Fibroblast of lung (primary cell): ENCODE measurements around the gene RINL. TPM values are rescaled to one million over a fixed set of nuclear protein-coding genes. Genes with fewer than 3 reads are reported as not detected.

Source experiments
- DNase-seq, 2 donors: peaks; one replicate each; pipeline versions ENCODE4 v3.0.0 to v3.0.0-alpha.2; 2010; ENCODE audit warnings: low read depth in 2 of 2
- H2AFZ ChIP-seq: 2 replicates; pipeline ENCODE4 v1.5.1; 2012; ENCODE audit warnings: low read length, control low read depth, inconsistent platforms
- H3K27ac ChIP-seq: 2 replicates; pipeline ENCODE4 v1.5.1; 2011; ENCODE audit warnings: low read length, control low read depth; ENCODE audit not compliant: insufficient read depth
- H3K27me3 ChIP-seq: 2 replicates; pipeline ENCODE4 v1.5.1; 2011; ENCODE audit warnings: mild to moderate bottlenecking, low read length; ENCODE audit not compliant: control insufficient read depth, insufficient read depth
- H3K36me3 ChIP-seq: 2 replicates; pipeline ENCODE4 v1.5.1; 2011; ENCODE audit warnings: low read length; ENCODE audit not compliant: control insufficient read depth, insufficient read depth
- H3K4me1 ChIP-seq: 2 replicates; pipeline ENCODE4 v1.5.1; 2011; ENCODE audit warnings: low read length; ENCODE audit not compliant: control insufficient read depth, insufficient read depth; ENCODE audit errors: extremely low read depth
- H3K4me2 ChIP-seq: 2 replicates; pipeline ENCODE4 v1.5.1; 2011; ENCODE audit warnings: low read length, control low read depth; ENCODE audit not compliant: insufficient read depth; ENCODE audit errors: extremely low read depth
- H3K4me3 ChIP-seq, 4 experiments: fragments of 200-600 bp in 1 of 4; sonication (generic) in 1 of 4; replicated peaks in 1 of 4; 2 replicates each; pipeline ENCODE4 v1.5.1; 2011 to 2016; ENCODE audit warnings: low read length in 4 of 4, low read depth in 3 of 4, mild to moderate bottlenecking in 3 of 4, control low read depth in 2 of 4, inconsistent platforms in 1 of 4, mixed read lengths in 1 of 4; ENCODE audit not compliant: insufficient read depth in 1 of 4; ENCODE audit errors: control extremely low read depth in 1 of 4
- H3K79me2 ChIP-seq: 2 replicates; pipeline ENCODE4 v1.5.1; 2012; ENCODE audit warnings: mild to moderate bottlenecking, low read length, inconsistent platforms; ENCODE audit not compliant: control insufficient read depth, insufficient read depth
- H3K9ac ChIP-seq: 2 replicates; pipeline ENCODE4 v1.5.1; 2011; ENCODE audit warnings: mild to moderate bottlenecking, low read length, control low read depth; ENCODE audit not compliant: insufficient read depth
- H3K9me3 ChIP-seq: 2 replicates; pipeline ENCODE4 v1.5.1; 2012; ENCODE audit warnings: low read depth, low read length; ENCODE audit not compliant: control insufficient read depth, insufficient read depth
- H4K20me1 ChIP-seq: 2 replicates; pipeline ENCODE4 v1.5.1; 2011; ENCODE audit warnings: low read length; ENCODE audit not compliant: control insufficient read depth, insufficient read depth; ENCODE audit errors: extremely low read depth
- EZH2 ChIP-seq: IDR thresholded peaks from 2 replicates; pipeline ENCODE4 v1.5.1; 2012; ENCODE audit warnings: low read length, control low read depth, mild to moderate bottlenecking; ENCODE audit errors: missing control alignments
- polyA plus RNA-seq, 2 donors: library from polyadenylated mRNA; depleted of rRNA in 1 of 2; stranded (reverse) in 1 of 2; unstranded in 1 of 2; fragments of >200 nt; gene quantifications; 2 replicates each; pipeline ENCODE4 v1.2.1, GENCODE V29; 2011 to 2012; ENCODE audit warnings: missing spikeins in 1 of 2
- total RNA-seq: library from RNA; depleted of rRNA; stranded (reverse); fragments of >200 nt; gene quantifications from 2 replicates; pipeline ENCODE4 v1.2.1, GENCODE V29; 2014
- TF ChIP-seq, protein P1 (sequence below), 2 donors: IDR thresholded peaks in 1 of 2; conservative IDR thresholded peaks in 1 of 2; 1 replicate in 1 of 2; 2 replicates in 1 of 2; pipeline ENCODE4 v1.5.1; 2011 to 2012; ENCODE audit warnings: low read length in 2 of 2, control low read depth in 1 of 2, inconsistent platforms in 1 of 2, low read depth in 1 of 2, mild to moderate bottlenecking in 1 of 2

The RINL gene
- total and polyA plus RNA-seq, 2 donors (not counting 1 experiment from before 2014, with no cell fraction given): 0.59 to 3.5 TPM

DNA sequence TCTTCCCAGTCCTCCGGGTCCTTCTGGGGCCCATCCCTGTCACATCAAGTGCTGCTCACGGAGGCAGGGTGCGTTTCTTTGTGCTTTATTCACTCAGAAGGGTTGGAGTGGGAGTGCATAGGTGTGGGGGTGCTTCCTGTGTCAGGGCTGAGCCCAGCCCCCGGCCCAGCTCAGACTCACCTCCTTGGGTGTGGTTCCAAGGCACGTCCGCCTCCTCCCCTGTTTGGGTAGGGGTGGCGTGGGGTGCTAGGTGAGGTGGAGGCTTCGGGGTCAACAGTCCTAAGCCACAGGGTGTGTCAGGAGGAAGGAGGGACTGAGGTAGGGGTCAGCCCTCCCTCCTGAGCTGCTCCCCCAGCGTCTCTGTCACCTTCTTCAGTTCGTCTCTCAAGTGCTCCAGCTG, 30.8 kb upstream of the RINL start:
- no peak overlapping the region for H3K4me2 ChIP-seq
- no peaks in the 10 kb centered on the region for H3K4me1 ChIP-seq
- TF ChIP-seq, protein P1, sequence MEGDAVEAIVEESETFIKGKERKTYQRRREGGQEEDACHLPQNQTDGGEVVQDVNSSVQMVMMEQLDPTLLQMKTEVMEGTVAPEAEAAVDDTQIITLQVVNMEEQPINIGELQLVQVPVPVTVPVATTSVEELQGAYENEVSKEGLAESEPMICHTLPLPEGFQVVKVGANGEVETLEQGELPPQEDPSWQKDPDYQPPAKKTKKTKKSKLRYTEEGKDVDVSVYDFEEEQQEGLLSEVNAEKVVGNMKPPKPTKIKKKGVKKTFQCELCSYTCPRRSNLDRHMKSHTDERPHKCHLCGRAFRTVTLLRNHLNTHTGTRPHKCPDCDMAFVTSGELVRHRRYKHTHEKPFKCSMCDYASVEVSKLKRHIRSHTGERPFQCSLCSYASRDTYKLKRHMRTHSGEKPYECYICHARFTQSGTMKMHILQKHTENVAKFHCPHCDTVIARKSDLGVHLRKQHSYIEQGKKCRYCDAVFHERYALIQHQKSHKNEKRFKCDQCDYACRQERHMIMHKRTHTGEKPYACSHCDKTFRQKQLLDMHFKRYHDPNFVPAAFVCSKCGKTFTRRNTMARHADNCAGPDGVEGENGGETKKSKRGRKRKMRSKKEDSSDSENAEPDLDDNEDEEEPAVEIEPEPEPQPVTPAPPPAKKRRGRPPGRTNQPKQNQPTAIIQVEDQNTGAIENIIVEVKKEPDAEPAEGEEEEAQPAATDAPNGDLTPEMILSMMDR (conservative IDR thresholded peaks at IDR 0.05 in 1 of 2, IDR thresholded peaks at IDR 0.05 in 1 of 2; ENCODE audit: low read depth in 1 of 2, low read length in 2 of 2): no peak
- no peak for TF ChIP-seq EZH2
- no peaks in the 10 kb centered on the region for H4K20me1 ChIP-seq
- H3K36me3 ChIP-seq: peaks cover 5% of the 10 kb centered on the region
- no peak overlapping the region for H3K4me3 ChIP-seq
- H2AFZ ChIP-seq: no peak overlapping the region
- H3K9ac ChIP-seq: no peak overlapping the region
- H3K27ac ChIP-seq: no peak overlapping the region
- H3K9me3 ChIP-seq: no peaks in the 10 kb centered on the region
- peaks cover 3% of the 10 kb centered on the region for H3K27me3 ChIP-seq
- no peaks in the 10 kb centered on the region for H3K79me2 ChIP-seq
- no peak for DNase-seq

DNA sequence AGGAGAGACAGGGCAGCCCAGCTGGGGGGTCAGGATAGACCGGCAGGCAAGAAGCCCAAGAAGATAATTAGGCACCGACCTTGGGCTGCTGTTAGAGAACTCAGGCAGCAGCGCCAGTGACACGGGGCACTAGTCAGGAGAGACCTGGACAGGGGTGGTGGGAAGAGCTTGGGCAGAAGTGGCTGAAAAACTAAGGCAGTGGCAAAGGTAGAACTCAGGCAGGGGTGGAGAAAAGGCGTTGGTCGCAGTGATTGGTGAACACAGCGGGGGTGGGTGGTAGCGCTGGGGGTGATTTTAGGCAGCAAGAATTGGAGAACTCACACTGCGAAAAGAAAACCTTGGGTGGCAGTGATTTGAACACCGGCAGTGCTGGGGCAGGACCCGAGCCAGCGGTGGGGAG, 29.6 kb upstream of the RINL start:
- no peak for TF ChIP-seq EZH2
- TF ChIP-seq, protein P1 (conservative IDR thresholded peaks at IDR 0.05 in 1 of 2, IDR thresholded peaks at IDR 0.05 in 1 of 2; ENCODE audit: low read depth in 1 of 2, low read length in 2 of 2): no peak
- H3K4me1 ChIP-seq: no peaks in the 10 kb centered on the region
- no peak for DNase-seq
- no peaks in the 10 kb centered on the region for H4K20me1 ChIP-seq
- H3K27me3 ChIP-seq: peaks cover 3% of the 10 kb centered on the region
- no peak overlapping the region for H2AFZ ChIP-seq
- no peak overlapping the region for H3K9ac ChIP-seq
- H3K79me2 ChIP-seq: no peaks in the 10 kb centered on the region
- H3K4me2 ChIP-seq: no peak overlapping the region
- H3K36me3 ChIP-seq: peaks cover 5% of the 10 kb centered on the region
- no peak overlapping the region for H3K27ac ChIP-seq
- H3K9me3 ChIP-seq: no peaks in the 10 kb centered on the region
- H3K4me3 ChIP-seq: no peak overlapping the region

DNA sequence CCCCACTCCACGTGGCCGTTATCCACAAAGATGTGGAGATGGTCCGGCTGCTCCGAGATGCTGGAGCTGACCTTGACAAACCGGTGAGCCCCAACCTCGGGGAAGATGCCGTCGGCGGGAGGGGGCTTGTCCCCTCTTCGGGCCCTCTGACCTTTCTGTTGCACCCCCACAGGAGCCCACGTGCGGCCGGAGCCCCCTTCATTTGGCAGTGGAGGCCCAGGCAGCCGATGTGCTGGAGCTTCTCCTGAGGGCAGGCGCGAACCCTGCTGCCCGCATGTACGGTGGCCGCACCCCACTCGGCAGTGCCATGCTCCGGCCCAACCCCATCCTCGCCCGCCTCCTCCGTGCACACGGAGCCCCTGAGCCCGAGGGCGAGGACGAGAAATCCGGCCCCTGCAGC, 29.2 kb upstream of the RINL start:
- TF ChIP-seq, protein P1 (conservative IDR thresholded peaks at IDR 0.05 in 1 of 2, IDR thresholded peaks at IDR 0.05 in 1 of 2; ENCODE audit: low read depth in 1 of 2, low read length in 2 of 2): no peak
- no peak for TF ChIP-seq EZH2
- Histone ChIP-seq H3K79me2 (no peaks in the 10 kb centered on the region), H3K4me2 (no peak overlapping the region), H3K9me3 (no peaks in the 10 kb centered on the region), H3K9ac (no peak overlapping the region), H3K27me3 (peaks cover 3% of the 10 kb centered on the region), H3K4me3 (no peak overlapping the region), H3K36me3 (peaks cover 5% of the 10 kb centered on the region), H2AFZ (no peak overlapping the region), H3K4me1 (no peaks in the 10 kb centered on the region), H3K27ac (no peak overlapping the region), H4K20me1 (no peaks in the 10 kb centered on the region)
- DNase-seq: no peak
